GM19099 (cell line): Measurements from ENCODE around the gene HOXA5.

Source experiments
- POLR2A ChIP-seq: IDR thresholded peaks from 3 replicates; pipeline ENCODE4 v1.6.1; 2011; ENCODE audit warnings: low read depth; ENCODE audit not compliant: insufficient read length; ENCODE audit errors: extremely low read depth

Gene HOXA5

GRCh38 chr7:27151931-27152815, 8.7 kb upstream of the HOXA5 start, which contains the start of gene HOXA3:
HOXA3 (minus strand) TSS chr7:27152583; CDS start chr7:27110640, 41,943 bp downstream.
- no peak for TF ChIP-seq POLR2A

DNA sequence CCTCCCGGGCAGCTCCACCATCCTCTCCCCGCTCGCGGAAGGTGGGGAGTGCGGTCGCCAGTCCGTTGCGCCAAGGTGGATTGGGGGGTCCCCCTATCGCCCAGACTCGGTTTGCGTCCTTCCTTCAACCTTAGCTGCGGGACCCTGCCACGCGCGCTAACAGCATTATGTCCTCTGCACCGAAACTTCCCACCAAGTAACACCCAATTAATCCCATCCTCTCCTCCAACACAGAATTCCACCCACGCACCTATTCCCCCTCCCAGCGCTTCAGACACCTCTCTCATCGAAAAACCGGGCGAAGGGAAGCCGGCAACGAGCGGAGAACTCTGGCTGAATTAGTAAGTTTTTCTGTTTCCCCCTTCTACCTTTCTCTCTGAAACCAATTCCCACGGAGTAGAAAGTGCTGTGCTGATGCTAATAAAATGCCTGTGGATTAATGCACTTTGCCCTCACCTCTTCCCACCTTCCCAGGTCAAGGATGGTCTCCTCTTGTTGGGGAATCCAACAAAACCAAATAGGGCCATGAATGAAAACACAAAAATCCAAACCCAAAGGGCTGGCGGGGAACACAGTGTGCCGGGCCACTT, 8.0 kb upstream of the HOXA5 start:
- TF ChIP-seq POLR2A, result no peak

- no peak for TF ChIP-seq POLR2A
These were observed 7.3 kb upstream of the HOXA5 start for GRCh38 chr7:27150568-27151340.

- TF ChIP-seq POLR2A, result no peak
These were observed 6.5 kb upstream of the HOXA5 start for GRCh38 chr7:27149842-27150567.

GRCh38 chr7:27148756-27149641, 5.5 kb upstream of the HOXA5 start:
- TF ChIP-seq POLR2A, result no peak

GRCh38 chr7:27148031-27148755, 4.7 kb upstream of the HOXA5 start:
- no peak for TF ChIP-seq POLR2A

- no peak for TF ChIP-seq POLR2A
These were observed 3.9 kb upstream of the HOXA5 start, which contains the start of gene HOXA6 for GRCh38 chr7:27147199-27148030. HOXA6 (minus strand) TSS chr7:27147774; CDS start chr7:27147749, 25 bp downstream.

- no peak for TF ChIP-seq POLR2A
These were observed 3.2 kb upstream of the HOXA5 start for GRCh38 chr7:27146491-27147198.

DNA sequence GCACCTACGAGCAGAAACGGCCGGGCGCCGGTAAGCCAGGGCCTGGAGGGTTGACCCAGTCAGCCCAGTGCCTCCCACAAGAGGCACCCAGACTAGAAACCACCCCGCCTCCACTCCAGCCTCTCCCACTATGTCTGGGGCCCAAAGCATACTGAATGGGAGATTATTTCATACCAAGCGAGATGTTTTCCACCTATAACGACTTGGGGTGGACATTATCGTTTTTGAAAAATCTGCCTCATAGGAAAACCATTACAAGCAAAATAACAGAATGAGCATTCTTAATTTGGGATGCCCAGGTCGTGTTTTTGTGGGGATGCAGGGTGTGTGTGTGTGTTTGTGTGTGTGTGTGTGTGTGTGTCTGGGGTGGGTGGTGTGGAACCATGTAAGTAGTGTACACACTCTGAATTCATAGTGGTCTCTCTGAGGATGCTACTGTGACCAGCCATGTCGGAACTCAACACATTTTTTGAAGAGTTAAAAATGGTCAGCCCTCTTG, 2.5 kb upstream of the HOXA5 start:
- TF ChIP-seq POLR2A, result no peak

GRCh38 chr7:27145165-27145913, 1.9 kb upstream of the HOXA5 start:
- no peak for TF ChIP-seq POLR2A

DNA sequence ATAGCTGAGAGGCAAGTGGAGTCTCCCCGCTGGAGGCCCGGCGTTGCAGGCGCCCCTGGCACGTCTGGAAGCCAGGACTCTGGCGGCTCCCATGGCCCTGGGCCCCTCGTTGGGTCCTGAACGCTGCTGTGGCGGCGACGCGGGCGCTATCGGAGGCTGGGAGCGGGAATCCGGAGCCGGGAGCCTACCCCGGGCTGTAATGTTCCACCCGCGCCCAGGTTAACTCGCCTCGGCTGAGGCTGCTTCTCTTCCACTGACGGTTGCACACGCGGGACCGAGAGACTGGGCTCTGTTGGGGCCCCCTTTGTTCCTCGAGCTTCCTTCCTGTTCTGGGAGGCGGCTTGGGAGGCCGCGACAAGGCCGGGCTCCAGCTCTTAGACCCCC, 1.3 kb upstream of the HOXA5 start:
- no peak for TF ChIP-seq POLR2A
